Renal cortical epithelial cell (primary cell): Measurements from ENCODE around the gene PLA2G2D. TPM values are rescaled to one million over a fixed set of nuclear protein-coding genes. Genes with fewer than 3 reads are reported as not detected.
"Not testable (repeated sequence)": the region's sequence is repeated elsewhere in the genome, so short reads cannot be mapped to it uniquely, and the experiment has no call there.

Experiments used
- DNase-seq: peaks from one replicate; pipeline ENCODE4 v3.0.0-alpha.2; 2011; ENCODE audit warnings: low read depth
- total RNA-seq: library from RNA; depleted of rRNA; stranded (reverse); fragments of >200 nt; gene quantifications from 2 replicates; pipeline ENCODE4 v1.2.3, GENCODE V29; 2014

The PLA2G2D gene
- total RNA-seq, 1 donor from 2014 or later: not detected

DNA sequence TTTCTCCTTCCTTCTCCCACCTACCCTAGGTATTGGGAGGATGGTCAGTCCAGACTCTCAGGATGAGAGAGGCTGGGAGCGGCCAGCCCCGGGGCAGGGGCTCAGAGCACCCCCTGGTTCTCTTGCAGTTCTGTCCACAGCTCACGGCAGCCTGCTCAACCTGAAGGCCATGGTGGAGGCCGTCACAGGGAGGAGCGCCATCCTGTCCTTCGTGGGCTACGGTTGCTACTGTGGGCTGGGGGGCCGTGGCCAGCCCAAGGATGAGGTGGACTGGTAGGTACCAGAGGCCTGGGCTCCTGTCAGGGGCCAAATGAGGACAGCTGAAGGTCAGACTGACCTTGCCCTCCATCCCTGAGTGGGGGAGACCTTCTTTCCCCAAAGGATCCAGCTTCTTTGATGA lies 24.0 kb upstream of the PLA2G2D start:
- no peak for DNase-seq

DNA sequence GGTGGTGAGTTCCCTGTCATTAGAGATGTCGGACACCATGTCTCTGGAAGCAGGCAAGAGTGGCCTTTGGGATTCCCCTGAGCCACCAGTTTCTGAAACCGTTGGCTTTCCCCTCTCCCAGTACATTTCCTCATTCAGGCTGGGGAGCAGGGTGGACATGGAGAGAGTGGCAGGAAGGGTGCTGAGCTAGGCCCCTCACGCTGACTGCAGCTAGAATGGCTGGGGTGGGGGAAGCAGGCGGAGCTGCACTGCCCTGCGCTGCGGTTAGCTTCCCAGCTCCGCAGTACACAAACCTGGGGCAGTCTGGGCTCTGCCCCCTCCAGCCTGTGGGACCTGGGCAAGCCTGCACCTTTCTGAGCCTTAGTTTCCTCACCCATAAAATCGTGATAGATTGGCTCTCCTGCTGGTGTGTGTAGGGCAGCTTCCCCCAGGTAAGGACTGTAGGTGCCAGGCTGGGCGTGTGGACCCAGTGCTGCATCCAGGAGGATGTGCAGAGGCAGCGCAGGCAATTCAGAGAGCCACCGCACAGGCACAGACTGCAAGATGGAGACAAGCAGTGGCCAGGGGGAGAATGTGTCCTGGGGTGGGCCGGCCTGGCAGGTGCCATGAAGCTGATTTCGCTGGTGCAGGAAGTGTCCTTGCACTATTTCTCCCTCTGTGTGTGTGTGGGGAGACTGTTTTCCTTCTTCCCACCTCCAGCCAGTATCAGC lies 22.8 kb upstream of the PLA2G2D start:
- no peak for DNase-seq

DNA sequence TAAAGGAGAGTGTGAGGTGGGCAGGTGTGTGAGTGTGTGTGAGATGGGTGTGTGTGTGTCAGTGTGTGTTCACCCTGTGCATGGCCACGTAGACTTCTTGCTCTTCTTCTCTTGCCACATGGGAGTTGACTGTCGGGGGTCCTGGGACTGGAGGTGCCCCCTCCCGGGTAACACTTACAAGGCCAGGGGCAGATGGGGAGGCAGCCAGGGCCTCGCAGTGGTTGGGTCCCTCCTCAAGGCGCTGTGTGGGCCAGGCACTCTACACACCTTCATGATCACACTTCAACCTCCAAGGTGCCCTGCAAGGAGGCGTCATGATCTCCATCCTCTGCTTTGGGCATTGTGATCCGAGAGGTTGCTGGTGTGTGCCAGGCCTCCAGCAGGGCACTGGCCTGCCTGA lies 22.1 kb upstream of the PLA2G2D start:
- DNase-seq: no peak

DNA sequence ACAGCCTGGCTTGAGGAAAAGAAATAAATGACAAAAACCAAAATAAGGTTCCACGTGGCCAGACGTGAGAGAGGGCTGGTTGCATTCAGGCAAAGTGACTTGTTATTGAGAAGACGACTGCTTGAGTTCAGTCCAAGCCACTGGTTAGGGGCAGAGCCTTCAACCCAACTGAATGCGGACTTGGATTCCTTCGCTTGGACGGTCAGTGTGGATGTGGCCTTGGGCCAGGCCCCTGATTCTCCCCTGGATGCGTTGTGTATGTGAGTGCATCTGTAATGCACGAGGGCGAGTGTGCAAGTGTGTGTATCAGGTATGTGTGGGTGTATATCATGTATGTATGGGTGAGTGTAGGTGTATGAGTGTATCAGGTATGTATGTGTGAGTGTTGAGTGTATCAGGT lies 21.7 kb upstream of the PLA2G2D start:
- no peak for DNase-seq

DNA sequence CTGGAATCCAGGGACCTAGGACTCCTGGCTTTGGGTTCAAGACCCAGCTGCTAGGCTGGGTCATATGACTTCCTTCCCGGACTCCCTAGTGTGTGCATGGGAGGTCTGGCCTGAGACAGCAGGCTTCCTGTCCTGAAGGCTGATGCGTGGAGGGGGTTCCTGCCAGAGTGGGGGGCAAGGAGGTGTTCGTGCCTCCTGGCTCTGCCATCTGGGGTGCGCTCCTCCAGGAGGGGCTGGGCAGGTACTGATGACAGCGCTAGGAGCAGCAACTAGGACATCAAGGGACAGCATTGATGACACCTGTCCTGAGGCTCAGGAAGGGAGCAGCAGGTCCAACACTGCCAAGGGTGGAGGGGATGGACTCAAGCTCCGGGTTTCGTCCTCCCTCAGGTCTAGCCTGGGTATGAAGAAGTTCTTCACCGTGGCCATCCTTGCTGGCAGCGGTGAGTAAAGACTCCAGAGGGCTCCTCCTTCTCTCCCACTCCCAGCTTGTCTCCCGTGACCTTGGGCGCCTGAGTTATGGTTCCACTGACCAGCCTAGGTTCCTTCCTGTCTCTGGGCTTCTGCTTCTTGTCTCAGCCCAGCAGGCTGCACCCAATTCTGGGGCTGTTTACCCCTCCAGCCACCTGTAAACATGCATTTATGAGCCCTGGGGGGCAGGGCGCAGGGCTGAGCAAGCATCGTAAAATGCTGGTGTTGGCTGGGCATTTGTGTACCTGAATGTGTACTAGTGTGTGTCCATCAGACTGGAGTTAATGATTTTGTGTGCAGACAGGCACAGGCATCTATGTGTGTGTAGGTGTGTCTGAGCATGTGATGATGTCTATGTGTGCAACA lies 20.7 kb upstream of the PLA2G2D start:
- DNase-seq: no peak

DNA sequence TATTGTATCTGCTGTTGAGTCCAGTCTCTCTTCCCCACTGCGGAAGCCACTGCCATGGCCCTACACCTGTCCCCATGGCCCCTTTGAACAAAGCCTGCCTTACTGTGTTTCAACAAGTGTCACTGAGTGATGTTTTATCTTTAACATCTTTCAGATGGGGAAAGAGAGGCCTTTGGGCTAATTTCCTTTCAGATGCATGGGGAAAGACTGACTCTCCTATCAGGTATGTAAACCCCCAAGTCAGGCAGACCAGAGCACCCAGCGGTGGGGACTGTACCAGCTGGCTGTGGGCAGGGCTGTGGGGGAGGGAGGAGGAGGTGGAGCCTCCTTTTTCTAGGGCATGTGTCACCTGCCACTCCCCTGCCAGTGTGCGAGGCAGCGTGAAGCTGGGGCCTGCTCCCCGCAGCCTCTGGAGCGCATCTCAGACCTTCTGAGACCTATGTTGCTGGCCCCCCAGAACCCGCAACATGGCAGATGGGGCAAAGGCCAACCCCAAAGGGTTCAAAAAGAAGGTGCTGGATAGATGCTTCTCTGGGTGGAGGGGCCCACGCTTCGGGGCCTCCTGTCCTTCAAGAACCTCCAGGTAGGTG lies 19.7 kb upstream of the PLA2G2D start, which contains the start of gene PLA2G2F:
Gene PLA2G2F, plus strand, starts transcription at position 363 of the 590 bp plus-strand sequence. Its CDS starts 105 bp downstream, at position 468.
- no peak for DNase-seq

DNA sequence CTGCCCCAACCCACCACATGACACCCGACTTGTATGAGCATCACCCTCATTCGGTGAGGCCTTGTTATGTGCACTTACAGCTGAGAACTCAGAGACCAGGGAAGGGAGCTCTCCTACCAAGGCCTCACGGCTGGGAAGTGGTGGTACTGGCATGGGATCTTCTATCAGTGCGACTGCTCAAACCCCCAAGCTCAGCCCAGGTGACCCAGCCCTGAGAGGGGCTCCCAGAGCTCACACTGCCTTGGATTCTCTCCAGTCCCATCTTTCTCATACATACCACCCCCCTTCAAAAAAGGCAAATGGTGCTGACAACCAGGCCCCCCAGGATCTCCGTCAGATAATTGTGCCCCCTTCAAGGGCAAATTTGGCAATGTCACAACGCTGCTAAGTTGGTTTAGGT lies 19.0 kb upstream of the PLA2G2D start:
- no peak for DNase-seq

DNA sequence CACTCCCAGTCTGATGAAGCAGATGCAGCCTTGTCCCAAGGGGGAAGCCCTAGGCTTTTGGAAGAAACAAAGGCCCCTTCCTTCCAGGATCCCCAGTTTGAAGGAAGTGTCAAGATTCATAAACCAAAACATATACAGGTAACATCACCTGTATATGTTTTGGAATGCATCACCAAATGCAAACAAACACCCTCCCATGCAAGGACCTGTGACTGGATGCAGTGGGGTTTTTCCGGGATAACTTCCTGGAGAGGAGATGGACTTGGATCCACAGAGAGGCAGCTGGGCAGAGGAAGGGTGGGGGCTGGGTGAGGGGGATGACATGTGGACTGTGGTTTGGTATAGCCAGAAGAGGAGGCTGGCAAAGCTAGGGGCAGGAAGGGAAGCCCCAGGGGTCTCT lies 18.3 kb upstream of the PLA2G2D start:
- no peak for DNase-seq

DNA sequence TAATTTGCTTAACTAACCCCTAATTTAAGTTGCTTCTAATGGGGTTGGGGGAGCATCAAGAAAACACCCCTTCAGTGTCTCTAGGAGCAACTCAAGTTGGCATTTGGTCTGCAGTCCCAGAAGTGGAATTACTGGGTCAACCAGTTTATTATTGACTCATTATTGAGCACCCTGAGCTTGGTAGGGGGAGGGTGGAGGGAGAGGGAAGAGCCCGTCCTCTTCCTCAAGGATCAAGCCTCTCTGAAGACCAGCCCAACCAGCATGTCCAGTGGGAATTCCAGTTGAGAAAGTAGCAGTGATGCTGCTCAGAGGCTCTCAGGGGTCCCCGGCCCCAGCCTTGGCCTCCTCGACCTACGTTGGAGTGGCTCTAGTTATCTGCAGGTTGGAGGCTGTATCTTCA lies 17.7 kb upstream of the PLA2G2D start:
- DNase-seq: no peak

DNA sequence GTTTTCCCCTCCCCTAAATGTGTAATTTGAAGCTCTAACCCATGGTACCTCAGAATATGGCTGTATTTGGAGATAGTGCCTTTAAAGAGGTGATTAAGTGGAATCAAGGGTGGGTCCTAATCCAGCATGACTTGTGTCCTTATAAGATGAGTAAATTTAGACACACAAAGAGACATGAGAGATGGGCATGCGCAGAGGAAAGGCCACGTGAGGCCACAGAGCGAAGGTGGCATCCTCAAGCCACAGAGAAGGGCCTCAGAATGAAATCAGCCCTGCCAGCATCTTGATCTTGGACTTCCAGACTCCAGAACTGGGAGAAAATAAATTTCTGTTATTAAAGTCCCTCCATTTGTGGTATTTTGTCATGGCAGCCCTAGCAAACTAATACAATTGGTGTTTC lies 16.9 kb upstream of the PLA2G2D start:
- no peak for DNase-seq

DNA sequence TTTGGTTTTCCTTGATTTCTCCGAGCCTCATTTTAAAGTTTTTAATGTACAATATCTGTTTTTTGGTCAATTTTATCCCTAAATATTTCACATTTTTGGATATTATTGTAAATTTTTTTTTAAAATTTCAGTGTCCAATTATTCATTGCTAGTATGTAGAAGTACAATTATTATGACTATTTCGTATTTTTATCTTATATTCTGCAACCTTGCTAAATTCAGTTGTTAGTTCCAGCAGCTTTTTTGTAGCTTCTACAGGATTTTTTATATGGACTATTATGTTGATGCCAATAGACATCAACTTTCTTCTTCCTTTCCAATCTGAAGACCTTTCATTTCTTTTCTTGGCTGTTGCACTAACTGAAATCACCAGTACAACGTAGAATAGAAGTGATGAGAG lies 15.7 kb upstream of the PLA2G2D start:
- no peak for DNase-seq

DNA sequence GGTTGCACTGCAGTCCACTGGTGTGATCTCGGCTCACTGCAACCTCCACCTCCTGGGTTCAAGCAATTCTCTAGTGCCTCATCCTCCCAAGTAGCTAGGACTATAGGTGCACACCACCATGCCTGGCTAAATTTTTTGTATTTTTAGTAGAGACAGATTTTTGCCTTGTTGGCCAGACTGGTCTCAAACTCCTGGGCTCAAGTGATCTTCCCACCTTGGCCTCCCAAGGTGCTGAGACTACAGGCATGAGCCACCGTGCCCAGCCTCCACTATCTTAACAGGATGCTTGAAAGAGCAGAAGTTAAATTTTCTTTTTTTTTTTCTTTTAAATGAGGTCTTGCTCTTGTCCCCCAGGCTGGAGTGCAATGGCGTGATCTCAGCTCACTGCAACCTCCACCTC lies 11.2 kb upstream of the PLA2G2D start:
- not testable (repeated sequence) for DNase-seq

DNA sequence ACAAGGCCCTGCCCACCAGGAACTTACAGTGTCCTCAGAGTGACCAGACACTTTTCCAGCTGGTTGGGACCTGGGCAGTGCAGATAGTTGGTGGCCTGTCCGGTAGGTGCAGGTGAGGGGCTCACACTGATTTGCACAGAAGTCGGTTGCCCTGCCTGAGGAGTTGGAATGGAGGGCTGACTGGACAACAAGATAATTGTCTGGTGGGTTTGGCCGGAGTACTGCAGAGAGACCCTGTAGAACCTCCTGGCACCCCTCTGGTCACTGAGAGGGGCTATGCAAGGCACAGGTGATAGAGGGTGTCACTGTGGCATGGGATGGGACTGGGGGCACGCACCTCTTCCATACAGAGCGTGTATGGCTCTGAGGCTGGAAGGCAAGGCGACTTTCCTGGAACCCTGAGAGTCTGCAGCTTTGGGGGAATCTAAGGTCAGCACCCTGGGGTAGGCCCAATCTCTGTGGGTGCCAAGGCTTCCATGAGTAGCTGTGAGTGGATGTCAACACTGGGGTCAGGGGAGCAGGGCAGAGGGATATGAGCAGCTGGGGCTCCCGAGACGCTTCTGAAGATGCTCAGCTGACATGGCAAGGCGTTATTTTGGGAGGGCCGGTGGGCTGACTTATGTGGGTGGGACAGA lies 7.6 kb upstream of the PLA2G2D start:
- DNase-seq: no peak

DNA sequence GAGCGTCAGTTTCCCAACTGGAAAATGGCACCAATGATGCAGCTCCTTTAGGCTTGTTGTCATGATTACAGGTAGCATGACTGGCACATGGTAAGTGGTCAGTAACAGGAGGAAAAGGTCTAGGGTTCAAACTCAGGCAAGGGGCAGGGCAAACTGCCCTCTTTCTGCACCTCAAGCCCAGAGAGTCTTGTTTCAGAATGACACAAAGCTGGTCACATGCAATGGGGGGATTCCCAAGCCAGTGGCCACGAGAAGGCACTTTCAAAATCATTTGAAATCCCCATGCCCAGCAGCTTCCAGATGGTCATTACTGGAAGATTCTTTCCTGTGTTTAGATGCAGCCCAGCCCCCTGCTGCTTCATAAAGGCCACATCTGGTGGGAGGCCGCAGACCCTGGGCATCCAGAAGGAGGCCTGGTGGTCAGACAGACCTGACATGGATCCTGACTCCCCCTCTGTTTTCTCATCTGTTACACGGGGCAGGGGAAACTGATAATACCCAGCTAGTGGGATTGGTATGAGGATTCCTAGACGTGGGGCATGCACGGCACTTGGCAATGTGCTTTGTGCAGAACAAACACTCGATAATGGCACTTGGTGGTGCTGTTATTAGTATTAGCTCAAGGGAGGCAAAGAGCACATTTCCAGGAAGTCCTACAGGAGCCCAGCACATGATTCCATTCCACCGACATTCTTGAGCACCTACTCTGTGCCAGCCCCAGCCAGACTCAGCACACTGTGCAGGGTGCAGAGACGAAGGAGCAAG lies 6.9 kb upstream of the PLA2G2D start:
- DNase-seq: no peak

DNA sequence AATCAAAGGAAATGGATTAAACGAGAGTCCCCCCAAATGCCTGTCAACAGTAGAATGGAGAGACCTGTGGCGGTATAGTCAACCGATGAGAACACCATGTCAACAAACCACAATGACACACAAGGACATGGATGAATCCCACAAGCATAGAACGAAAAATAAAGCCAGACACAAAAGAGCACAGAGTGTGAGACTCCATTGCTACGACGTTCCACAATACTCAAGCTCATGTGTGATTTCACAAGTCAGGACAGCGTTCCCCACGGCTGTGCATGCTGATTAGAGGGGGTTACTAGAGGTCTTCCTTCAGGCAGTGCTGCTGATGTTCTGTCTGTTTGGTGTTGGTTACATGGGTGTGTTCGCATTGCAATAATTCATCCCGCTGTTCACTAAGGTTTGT lies 5.8 kb upstream of the PLA2G2D start:
- DNase-seq: no peak

DNA sequence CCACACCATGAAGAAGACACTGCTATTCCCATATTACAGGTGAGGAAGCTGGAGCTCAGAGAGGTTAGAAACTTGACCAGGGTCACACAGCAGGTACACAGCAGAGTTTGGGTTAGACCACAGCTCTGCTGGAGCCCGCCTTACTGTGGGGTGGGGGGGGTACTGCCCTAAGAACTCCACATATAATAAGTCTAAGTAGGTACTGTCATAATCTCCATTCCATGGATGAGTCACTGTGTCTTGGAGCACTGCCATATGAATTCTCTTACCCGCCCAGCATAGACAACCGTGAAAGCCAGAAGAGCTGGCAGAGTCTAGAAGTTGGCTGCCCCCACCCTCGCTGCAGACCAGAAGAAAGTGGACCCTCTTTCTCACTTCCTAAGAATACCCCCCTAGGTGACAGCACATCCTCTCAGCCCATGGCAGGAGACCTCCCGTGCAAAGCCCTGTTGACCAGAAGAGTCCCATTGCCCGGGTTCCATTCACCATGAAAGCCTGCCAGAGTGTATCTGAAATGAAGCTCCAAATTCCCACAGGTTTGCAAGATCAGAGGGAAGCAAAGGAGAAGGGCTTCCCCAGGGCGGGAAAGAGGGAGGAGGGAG lies 5.2 kb upstream of the PLA2G2D start:
- peak; percentile 81 for DNase-seq

DNA sequence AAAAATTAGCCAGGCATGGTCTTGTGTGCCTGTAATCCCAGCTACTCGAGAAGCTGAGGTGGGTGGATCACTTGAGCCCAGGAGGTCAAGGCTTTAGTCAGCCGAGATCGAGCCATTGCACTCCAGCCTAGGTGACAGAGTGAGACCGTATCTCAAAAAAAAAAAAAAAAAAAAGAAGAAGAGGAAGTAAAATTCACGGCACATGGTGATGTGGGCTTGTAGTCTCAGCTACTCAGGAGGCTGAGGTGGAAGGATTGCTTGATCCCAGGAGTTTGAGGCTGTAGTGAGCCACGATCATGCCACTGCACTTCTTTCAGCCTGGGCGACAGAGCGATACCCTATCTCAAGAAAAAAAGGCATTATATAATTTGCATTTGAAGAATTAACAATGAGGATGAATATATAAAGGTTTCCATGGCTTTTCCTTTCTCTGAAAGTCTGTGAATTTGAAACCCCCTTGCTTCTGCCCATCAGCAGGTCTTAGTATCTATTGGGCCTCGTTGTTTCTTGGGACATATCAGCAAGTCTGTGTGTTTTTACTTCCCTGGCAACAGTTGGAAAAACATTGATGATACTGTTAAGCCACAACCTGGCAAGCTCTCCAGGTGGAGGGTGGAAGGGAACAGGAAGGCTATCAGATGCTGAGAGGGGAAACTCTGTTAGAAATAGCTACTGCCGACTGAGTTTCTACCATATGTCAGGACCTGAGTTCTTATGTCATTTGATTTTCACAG lies 4.6 kb upstream of the PLA2G2D start:
- peak; percentile 56 for DNase-seq

DNA sequence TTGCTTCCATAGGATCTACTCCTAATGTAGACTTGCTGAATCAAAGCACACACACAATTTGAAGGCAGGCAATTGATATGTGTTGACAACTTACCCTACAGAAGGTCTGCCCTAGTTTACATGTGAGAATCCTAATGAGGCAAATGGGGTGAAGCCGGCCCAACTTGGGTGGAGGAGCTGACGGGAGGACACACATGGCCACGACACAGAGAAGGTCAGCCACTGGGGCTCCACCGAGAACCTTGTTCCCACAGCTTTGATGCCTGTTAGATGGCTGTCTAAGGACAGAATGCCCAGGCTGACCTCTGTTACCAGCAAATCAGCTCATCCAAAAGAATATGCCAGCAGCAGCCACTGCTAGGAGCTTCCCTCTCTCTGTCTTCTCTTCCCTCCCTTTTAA lies 1.5 kb upstream of the PLA2G2D start:
- DNase-seq: no peak

DNA sequence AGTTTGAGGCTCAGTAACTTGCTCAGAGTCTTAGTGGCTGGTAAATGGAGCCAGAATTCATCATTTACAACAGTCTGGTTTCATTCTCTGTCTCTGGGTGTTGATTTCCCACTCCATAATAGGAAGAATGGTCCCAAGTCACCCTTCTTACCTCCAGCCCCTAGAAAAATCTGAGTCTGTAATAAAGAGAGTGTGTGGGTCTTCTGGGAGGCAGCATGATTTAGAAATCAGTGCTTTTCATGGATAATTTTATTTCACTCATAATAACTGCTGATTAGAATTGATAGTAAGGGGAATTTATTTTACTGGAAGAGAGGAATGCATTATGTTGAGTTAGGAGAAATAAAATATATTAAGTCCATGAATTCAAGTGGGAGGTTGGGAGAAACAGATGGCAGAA lies 2.1 kb downstream of the PLA2G2D start:
- no peak for DNase-seq

DNA sequence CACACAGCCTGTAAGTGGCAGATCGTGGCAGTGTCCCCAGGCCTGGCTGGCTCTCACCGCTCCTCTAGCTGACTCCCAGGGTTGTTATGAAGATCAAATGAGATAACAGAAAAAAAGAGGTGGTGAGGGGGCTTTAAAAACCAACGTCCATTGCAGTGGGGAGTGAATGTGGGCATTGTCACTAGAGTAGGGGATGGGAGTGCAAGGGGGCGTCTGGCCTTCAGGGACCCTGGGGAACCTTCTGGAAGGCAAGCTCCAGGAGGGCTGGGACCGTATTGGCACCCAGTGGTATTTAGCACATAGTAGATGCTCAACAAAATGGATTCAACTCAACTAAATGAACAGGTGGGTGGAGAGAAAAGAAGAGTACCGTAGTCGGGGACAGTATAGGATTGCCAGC lies 3.4 kb downstream of the PLA2G2D start:
- DNase-seq: no peak

DNA sequence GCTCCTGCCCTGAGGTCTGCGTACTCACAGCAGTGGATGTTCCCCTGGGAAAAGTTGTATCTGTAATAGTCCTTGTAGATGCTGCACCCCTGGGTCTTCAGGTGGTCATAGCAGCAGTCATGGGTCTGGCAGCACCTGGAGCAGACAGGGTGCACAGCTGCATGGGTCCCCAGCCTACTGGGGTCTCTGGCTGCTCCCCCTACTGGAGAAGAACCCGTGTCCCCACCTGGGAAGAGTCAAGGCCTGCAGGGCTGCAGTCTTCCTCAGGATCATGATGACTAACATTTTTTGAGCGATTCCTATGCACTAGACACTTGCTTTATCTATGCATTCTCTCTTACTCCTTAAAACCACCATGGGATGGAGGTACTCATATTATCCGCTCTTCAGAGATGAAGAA lies 3.9 kb downstream of the PLA2G2D start:
- no peak for DNase-seq
